Placental epithelial cell (primary cell): ENCODE results near the gene OR5A1. TPM values are rescaled to one million over a fixed set of nuclear protein-coding genes. Genes with fewer than 3 reads are reported as not detected.

ENCODE experiments used
- total RNA-seq: library from RNA; depleted of rRNA; stranded (reverse); fragments of >200 nt; gene quantifications from 2 replicates; pipeline ENCODE4 v1.2.3, GENCODE V29; 2012

OR5A1 gene
- total RNA-seq = not detected in 2 replicates

DNA sequence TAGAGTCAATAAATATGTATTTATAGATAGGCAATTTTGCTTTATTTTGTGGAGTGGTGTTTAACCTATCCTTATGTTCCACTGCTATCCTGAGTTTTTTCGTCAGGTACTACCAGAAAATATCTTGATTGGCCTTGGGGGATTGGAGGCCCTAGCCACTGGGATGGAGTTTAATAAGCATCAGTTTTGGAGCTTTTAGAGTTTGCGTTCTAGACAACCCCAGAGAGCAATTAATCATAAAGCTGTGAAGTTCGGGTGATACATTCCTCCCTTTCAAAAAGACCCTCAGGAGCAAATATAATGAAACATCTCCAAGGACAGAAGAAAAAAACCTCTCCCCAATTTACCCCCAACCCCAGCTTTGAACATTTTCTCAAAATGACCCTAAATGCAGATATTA lies at the start of gene OR5A1:
OR5A1 (plus strand) TSS at position 301 of the 400 bp plus-strand sequence. CDS start 6,700 bp downstream, outside the sequence.

DNA sequence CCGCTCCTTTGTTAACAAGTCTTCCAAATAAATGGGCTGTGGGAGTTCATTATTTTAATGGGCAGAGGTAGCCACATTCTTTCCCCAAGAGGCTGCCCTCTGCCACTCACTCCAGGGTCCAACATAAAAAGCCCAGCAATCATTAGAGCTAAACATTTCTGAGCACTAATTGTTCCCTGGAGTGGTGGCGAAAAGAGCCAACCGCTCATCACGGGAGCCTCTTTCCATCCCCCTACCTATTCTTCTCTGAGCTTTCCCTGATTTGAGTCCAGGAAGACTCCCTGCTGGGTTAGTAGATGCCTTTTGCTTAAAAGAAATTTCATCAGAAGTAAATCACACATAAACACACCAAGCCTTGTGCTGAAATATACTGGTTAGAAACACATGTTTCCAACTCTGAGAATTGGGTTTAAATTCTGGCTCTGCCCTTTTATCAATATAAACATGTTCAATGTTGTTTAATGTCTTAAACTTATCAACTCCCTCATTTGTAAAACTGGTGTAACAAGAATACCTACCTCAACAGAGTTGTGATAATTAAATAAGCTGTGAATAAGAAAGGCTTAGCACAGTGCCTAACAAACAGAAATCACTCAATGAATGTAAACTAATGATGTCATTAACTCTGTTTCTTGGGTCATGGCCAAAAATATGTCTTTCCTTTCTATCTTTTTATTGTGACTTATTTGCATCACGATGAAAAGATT lies 9.8 kb upstream of the OR5A1 start, which contains the start of gene OR5A2:
OR5A2 (minus strand) TSS at position 53 of the 707 bp plus-strand sequence. CDS start 3,460 bp downstream, outside the sequence.

DNA sequence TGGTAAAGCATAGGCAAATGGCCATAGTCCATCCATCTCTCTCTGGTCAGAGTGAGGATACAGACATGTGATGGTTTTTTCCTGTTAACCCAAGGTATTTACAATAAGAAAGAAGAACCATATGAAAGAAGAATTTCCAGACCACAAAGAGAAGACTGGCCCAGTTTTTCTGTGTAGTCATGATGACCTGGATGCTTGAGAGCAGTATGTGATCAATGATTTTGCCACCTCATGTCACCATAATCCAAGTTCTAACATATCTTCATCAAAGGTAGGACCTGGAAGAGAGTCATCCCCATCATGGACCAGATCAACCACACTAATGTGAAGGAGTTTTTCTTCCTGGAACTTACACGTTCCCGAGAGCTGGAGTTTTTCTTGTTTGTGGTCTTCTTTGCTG lies 20.4 kb downstream of the OR5A1 start, which contains the start of gene OR4D6:
OR4D6 (plus strand) TSS at position 301 of the 400 bp plus-strand sequence; CDS start at position 301, 0 bp downstream.

DNA sequence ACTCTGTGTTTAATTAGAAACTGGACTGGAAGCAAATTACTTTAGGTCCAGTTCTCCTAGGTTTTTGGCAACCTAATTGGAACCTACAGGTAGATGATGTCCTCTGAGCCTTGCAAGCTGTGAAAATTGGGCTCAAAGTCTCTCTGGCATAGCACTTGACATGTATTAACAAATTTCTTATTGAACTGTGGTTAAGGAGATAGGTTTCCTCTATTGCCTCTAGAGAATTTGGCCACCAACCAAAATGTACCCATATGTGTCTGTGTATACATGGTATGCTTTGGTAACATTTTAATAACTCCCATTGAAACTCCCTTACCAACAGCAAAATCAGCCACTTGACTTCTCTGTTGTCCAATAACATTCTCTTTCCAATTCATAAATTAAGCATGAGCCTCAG lies 36.7 kb downstream of the OR5A1 start, which contains the start of gene OR4D10:
OR4D10 (plus strand) TSS at position 301 of the 400 bp plus-strand sequence. CDS start 4,115 bp downstream, outside the sequence.

Other genes with a start within 250 kb of the OR5A1 start
- not detected in 2 replicates for gene MPEG1, start 223.5 kb upstream of the OR5A1 start, total RNA-seq
- gene OR5AN1, start 77.6 kb upstream of the OR5A1 start, total RNA-seq = under 0.01 TPM in 1 of 2 replicates, not detected in the other
- gene OR5A2, start 10.1 kb upstream of the OR5A1 start, total RNA-seq = not detected in 2 replicates
- not detected in 2 replicates for gene OR4D6, start 20.5 kb downstream of the OR5A1 start, total RNA-seq
- gene OR4D10, start 36.8 kb downstream of the OR5A1 start, total RNA-seq = not detected in 2 replicates
- not detected in 2 replicates for gene OR4D11, start 67.1 kb downstream of the OR5A1 start, total RNA-seq
- gene OR4D9, start 75.1 kb downstream of the OR5A1 start, total RNA-seq = not detected in 2 replicates
- 33.2 and 45.1 TPM in 2 replicates for gene OSBP, start 179.3 kb downstream of the OR5A1 start, total RNA-seq
- gene PATL1, start 232.6 kb downstream of the OR5A1 start, total RNA-seq = 12.4 and 14.9 TPM in 2 replicates